ENCODE data around the gene AMBP. TPM values are rescaled to one million over a fixed set of nuclear protein-coding genes. Genes with fewer than 3 reads are reported as not detected.
A peak's percentile ranks its signal among the peaks of the same experiment; 100 is the strongest.

Gene AMBP
- total and polyA plus RNA-seq, 2 of the 13 experiments (the other 11 are each of a cell fraction or from before 2014, with no cell fraction given), result 1,510 to 2,580 TPM

DNA sequence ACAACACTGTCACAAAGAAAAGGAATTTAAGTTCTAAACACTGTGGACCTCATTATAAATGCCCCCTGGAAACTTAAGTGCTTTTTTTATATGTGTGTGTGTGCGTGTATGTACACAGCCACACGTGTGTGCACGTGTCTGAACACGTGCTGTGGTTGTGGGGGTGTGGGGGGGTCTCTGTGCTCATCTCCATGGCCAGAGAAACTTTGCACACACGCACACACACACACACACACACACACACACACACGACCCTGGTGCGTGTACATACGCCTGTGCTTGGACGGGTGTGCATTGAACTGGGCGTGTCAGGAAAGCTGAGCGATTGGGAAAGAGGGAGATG is 27.9 kb downstream of the AMBP start:
- H2AFZ ChIP-seq (ENCODE audit: low read length), result no peak overlapping the region
- TF ChIP-seq, protein P1, sequence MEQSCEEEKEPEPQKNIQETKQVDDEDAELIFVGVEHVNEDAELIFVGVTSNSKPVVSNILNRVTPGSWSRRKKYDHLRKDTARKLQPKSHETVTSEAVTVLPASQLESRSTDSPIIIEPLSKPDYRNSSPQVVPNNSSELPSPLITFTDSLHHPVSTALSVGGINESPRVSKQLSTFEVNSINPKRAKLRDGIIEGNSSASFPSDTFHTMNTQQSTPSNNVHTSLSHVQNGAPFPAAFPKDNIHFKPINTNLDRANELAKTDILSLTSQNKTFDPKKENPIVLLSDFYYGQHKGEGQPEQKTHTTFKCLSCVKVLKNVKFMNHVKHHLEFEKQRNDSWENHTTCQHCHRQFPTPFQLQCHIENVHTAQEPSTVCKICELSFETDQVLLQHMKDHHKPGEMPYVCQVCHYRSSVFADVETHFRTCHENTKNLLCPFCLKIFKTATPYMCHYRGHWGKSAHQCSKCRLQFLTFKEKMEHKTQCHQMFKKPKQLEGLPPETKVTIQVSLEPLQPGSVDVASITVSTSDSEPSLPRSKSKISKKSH (CRISPR knock-in tag; IDR thresholded peaks at IDR 0.05; ENCODE audit: borderline replicate concordance), result no peak
- TF ChIP-seq, protein P2, sequence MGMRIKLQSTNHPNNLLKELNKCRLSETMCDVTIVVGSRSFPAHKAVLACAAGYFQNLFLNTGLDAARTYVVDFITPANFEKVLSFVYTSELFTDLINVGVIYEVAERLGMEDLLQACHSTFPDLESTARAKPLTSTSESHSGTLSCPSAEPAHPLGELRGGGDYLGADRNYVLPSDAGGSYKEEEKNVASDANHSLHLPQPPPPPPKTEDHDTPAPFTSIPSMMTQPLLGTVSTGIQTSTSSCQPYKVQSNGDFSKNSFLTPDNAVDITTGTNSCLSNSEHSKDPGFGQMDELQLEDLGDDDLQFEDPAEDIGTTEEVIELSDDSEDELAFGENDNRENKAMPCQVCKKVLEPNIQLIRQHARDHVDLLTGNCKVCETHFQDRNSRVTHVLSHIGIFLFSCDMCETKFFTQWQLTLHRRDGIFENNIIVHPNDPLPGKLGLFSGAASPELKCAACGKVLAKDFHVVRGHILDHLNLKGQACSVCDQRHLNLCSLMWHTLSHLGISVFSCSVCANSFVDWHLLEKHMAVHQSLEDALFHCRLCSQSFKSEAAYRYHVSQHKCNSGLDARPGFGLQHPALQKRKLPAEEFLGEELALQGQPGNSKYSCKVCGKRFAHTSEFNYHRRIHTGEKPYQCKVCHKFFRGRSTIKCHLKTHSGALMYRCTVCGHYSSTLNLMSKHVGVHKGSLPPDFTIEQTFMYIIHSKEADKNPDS (CRISPR knock-in tag; IDR thresholded peaks at IDR 0.05), result no peak
- TF ChIP-seq ZNF577 (CRISPR knock-in tag; IDR thresholded peaks at IDR 0.05; ENCODE audit: borderline replicate concordance, low read depth) (no peak), AKAP8 (CRISPR knock-in tag; IDR thresholded peaks at IDR 0.05) (no peak), ARNTL (CRISPR knock-in tag; IDR thresholded peaks at IDR 0.05) (0 out of 2 replicates have a peak, but pooled peaks have one; percentile 19), HNRNPUL1 (IDR thresholded peaks at IDR 0.05; ENCODE audit: low read depth, low read length) (no peak), BHLHE40 (IDR thresholded peaks at IDR 0.05; ENCODE audit: low read length) (peak; percentile 49; the same call in 1 of the 2 replicates)
- TF ChIP-seq, protein P3, sequence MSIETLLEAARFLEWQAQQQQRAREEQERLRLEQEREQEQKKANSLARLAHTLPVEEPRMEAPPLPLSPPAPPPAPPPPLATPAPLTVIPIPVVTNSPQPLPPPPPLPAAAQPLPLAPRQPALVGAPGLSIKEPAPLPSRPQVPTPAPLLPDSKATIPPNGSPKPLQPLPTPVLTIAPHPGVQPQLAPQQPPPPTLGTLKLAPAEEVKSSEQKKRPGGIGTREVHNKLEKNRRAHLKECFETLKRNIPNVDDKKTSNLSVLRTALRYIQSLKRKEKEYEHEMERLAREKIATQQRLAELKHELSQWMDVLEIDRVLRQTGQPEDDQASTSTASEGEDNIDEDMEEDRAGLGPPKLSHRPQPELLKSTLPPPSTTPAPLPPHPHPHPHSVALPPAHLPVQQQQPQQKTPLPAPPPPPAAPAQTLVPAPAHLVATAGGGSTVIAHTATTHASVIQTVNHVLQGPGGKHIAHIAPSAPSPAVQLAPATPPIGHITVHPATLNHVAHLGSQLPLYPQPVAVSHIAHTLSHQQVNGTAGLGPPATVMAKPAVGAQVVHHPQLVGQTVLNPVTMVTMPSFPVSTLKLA (IDR thresholded peaks at IDR 0.05), result peak; percentile 98
- TF ChIP-seq, protein P4, sequence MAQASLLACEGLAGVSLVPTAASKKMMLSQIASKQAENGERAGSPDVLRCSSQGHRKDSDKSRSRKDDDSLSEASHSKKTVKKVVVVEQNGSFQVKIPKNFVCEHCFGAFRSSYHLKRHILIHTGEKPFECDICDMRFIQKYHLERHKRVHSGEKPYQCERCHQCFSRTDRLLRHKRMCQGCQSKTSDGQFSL (CRISPR knock-in tag; IDR thresholded peaks at IDR 0.05), result 0 out of 2 replicates have a peak, but pooled peaks have one; percentile 8
- TF ChIP-seq, protein P5, sequence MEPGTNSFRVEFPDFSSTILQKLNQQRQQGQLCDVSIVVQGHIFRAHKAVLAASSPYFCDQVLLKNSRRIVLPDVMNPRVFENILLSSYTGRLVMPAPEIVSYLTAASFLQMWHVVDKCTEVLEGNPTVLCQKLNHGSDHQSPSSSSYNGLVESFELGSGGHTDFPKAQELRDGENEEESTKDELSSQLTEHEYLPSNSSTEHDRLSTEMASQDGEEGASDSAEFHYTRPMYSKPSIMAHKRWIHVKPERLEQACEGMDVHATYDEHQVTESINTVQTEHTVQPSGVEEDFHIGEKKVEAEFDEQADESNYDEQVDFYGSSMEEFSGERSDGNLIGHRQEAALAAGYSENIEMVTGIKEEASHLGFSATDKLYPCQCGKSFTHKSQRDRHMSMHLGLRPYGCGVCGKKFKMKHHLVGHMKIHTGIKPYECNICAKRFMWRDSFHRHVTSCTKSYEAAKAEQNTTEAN (CRISPR knock-in tag; conservative IDR thresholded peaks at IDR 0.05), result 0 out of 2 replicates have a peak, but pooled peaks have one; percentile 42
- TF ChIP-seq, protein P6, sequence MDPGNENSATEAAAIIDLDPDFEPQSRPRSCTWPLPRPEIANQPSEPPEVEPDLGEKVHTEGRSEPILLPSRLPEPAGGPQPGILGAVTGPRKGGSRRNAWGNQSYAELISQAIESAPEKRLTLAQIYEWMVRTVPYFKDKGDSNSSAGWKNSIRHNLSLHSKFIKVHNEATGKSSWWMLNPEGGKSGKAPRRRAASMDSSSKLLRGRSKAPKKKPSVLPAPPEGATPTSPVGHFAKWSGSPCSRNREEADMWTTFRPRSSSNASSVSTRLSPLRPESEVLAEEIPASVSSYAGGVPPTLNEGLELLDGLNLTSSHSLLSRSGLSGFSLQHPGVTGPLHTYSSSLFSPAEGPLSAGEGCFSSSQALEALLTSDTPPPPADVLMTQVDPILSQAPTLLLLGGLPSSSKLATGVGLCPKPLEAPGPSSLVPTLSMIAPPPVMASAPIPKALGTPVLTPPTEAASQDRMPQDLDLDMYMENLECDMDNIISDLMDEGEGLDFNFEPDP (CRISPR knock-in tag; conservative IDR thresholded peaks at IDR 0.05), result 0 out of 2 replicates have a peak, but pooled peaks have one; percentile 20
- BruUV-seq (replicated peaks), result no TSS peak
- ChIA-PET POLR2A (interaction anchor here (1.0 to 1.2 kb wide), 2 partner anchors 12 to 27 kb away, joined by 3 to 4 read pairs; partner anchors contain the start of gene AMBP), CTCF (ENCODE audit: low intra/inter-chr PET ratio, low total read pairs) (no interaction called here)
- ATAC-seq (no peak), DNase-seq (ENCODE audit: low spot score) (no peak), FAIRE-seq (no peak)
- no peak overlapping the region for H3K27ac ChIP-seq (ENCODE audit: extremely low read length, insufficient read depth, low read length)
- 36% methylated on average over 10 of the region's 11 CpGs for WGBS (ENCODE audit: low lambda C conversion rate)
- H4K20me1 ChIP-seq (ENCODE audit: insufficient read depth, low read length), result no peaks in the 10 kb centered on the region
- intact Hi-C loops (cut with micrococcal nuclease; ENCODE audit: unreplicated experiment) (no loop called here), in situ Hi-C loops (cut with HindIII; ENCODE audit: extremely low pct_ligation_motif_present, low pct_unique_long_range_greater_than_20kb) (no loop called here)
- H3K9ac ChIP-seq (ENCODE audit: insufficient read depth, low read depth, low read length), result no peak overlapping the region
- H3K4me1 ChIP-seq (ENCODE audit: insufficient read depth, low read length), result peaks cover 21% of the 10 kb centered on the region
- peak overlapping the region; percentile 23; the same call in 1 of the 2 replicates for H3K4me2 ChIP-seq (ENCODE audit: low read depth, low read length)
- H3K36me3 ChIP-seq (replicated peaks in 1 of 2; ENCODE audit: control insufficient read depth in 1 of 2, insufficient read depth in 2 of 2, low read length in 2 of 2), result no peaks in the 10 kb centered on the region
- H3K79me2 ChIP-seq (ENCODE audit: insufficient read depth, low read length), result no peaks in the 10 kb centered on the region
- no peaks in the 10 kb centered on the region for H3K9me3 ChIP-seq (ENCODE audit: low read length)
- H3K4me3 ChIP-seq (replicated peaks in 1 of 3; ENCODE audit: insufficient read depth in 1 of 3, low read depth in 2 of 3, low read length in 3 of 3), result no peak overlapping the region
- H3K27me3 ChIP-seq (ENCODE audit: control insufficient read depth in 1 of 2, insufficient read depth in 2 of 2, low read length in 2 of 2), result peaks cover 1 to 6% of the 10 kb centered on the region in 2 experiments; a peak in 2 of 5 replicates
